Esophagus (tissue), 2 donors: Measurements from ENCODE around the gene ANGPTL2. TPM values are rescaled to one million over a fixed set of nuclear protein-coding genes. Genes with fewer than 3 reads are reported as not detected.

Experiments
- H3K27ac ChIP-seq, 2 donors: one replicate each; pipeline ENCODE4 v1.5.1; 2013; ENCODE audit warnings: low read depth in 2 of 2, mild to moderate bottlenecking in 2 of 2, inconsistent platforms in 1 of 2, low read length in 1 of 2, moderate library complexity in 1 of 2
- H3K27me3 ChIP-seq, 2 donors: one replicate each; pipeline ENCODE4 v1.6.1; 2013; ENCODE audit warnings: low read length in 2 of 2, control low read depth in 1 of 2, mild to moderate bottlenecking in 1 of 2; ENCODE audit not compliant: insufficient read depth in 2 of 2, control insufficient read depth in 1 of 2
- H3K36me3 ChIP-seq, 2 donors: one replicate each; pipeline ENCODE4 v1.6.1; 2013; ENCODE audit warnings: low read length in 1 of 2; ENCODE audit not compliant: control insufficient read depth in 2 of 2, insufficient read depth in 2 of 2
- H3K4me1 ChIP-seq, 2 donors: one replicate each; pipeline ENCODE4 v1.6.1; 2013; ENCODE audit warnings: low read length in 1 of 2; ENCODE audit not compliant: control insufficient read depth in 2 of 2, insufficient read depth in 2 of 2
- H3K4me3 ChIP-seq, 2 donors: one replicate each; pipeline ENCODE4 v1.5.1; 2013; ENCODE audit warnings: low read length in 2 of 2, mild to moderate bottlenecking in 2 of 2, low read depth in 1 of 2, moderate library complexity in 1 of 2
- H3K9me3 ChIP-seq, 2 donors: one replicate each; pipeline ENCODE4 v1.6.1; 2013; ENCODE audit warnings: mild to moderate bottlenecking in 2 of 2, low read depth in 1 of 2, low read length in 1 of 2, moderate library complexity in 1 of 2; ENCODE audit not compliant: control insufficient read depth in 2 of 2, insufficient read depth in 1 of 2
- WGBS, 2 donors: extraction: QIAGEN DNeasy Blood & Tissue Kit; methylation state at CpG; one replicate each; pipeline ENCODE4 v1.1.7; 2013; 5-methylcytosine and 5-hydroxymethylcytosine counted together
- polyA plus RNA-seq, 2 donors: library from polyadenylated mRNA; stranded (reverse); fragments of 200-250 nt; gene quantifications; one replicate each; pipeline ENCODE4 v1.2.3, GENCODE V29; 2013
- donor health status: healthy with polysubstance abuse.
- donor health status: Bipolar disorder and iron deficiency.

The ANGPTL2 gene
- polyA plus RNA-seq, 2 donors: 1.9 to 5.8 TPM

DNA sequence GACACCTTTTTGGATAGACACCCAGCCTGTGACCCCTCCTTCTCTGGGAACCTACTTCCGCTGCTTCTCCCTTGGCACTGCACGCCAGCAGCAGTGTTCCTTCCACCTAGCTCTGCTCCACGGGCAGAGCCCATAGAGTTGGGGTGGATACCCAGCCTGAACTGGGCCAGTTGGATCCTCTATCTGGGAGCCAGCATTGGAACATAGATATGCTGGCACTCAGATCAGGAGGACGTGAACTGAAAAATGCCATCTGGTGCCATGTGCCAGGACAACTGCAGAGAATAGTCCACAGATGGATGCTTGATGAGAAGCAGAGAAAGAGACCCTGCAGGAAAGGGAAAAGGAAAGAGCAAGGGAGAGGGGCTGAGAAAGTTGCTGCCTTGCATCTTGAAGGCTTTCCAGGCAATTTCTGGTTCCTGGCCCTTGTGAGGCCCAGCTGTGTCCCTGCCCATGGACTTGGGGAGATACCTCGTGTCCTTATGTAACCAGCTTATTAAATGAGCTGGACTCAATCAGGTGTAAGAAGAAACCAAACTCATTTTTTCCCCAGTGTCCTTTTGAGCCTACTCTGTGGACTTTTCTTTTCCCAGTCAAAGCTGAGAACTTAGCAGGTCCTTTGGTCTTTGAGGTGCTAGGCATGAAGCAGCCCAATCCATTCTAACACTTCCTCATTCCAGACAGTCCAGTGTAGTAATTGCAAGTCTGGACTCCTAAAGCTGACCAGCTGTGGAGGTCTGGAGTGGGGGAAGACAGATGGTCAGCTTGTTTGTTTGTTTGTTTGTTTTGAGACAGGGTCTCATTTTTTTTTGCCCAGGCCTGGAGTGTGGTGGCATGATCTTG lies 39.1 kb downstream of the ANGPTL2 start:
- Histone ChIP-seq H3K9me3 (peaks cover 0 to 2% of the 10 kb centered on the region in 2 donors), H3K4me3 (no peak overlapping the region), H3K4me1 (peaks cover 0 to 2% of the 10 kb centered on the region in 2 donors), H3K27ac (no peak overlapping the region), H3K27me3 (no peaks in the 10 kb centered on the region), H3K36me3 (no peaks in the 10 kb centered on the region)
- 86 to 88% methylated on average over 5 of the region's 5 CpGs for WGBS, 2 donors

DNA sequence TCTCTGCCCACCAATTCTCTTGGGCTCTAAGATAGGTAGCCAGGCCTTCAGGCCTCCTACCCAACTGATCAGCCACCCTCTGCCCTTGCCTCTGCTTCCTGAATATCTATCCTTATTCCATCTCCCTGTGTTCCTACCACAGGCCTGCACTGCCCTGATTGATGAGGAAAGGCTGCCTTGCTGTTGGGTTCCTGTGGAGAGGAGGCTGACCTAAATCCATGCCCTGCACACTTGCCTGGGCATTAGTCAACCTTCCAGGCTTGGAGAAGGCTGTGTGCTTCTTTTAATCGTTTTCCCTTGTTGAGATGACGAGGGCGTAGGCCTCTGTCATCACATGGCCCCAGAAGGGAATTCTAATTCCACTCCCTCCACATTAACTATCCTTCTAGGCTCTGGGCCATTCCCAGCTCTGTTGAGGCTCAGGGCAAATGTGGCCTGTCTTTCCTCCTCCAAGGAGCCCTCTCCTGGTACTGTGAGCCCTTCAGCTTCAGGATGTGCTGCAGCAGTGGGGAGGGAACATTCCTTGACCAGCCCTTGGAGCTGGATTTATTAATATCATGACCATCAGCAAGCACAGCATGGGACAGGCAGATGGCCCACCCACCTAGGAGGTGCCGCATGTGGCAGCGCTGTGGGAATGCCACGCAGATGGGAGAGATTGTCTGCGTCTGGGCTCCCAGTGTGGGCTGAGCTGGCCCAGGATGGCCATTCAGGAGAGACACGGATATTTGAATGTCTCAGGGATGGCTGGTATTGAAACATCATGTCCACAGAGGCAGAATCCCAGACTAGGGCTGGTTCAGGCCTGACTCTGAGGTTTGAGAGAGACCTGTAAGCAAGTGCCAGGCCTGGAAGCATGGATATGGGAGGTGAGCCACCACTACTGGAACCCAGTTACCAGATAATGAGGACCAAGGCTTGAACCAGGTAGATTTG lies 40.9 kb downstream of the ANGPTL2 start:
- Histone ChIP-seq H3K9me3 (no peaks in the 10 kb centered on the region), H3K4me3 (no peak overlapping the region), H3K4me1 (peaks cover 0 to 2% of the 10 kb centered on the region in 2 donors), H3K27me3 (no peaks in the 10 kb centered on the region), H3K27ac (no peak overlapping the region), H3K36me3 (no peaks in the 10 kb centered on the region)
- 91 to 93% methylated on average over 8 of the region's 8 CpGs for WGBS, 2 donors

DNA sequence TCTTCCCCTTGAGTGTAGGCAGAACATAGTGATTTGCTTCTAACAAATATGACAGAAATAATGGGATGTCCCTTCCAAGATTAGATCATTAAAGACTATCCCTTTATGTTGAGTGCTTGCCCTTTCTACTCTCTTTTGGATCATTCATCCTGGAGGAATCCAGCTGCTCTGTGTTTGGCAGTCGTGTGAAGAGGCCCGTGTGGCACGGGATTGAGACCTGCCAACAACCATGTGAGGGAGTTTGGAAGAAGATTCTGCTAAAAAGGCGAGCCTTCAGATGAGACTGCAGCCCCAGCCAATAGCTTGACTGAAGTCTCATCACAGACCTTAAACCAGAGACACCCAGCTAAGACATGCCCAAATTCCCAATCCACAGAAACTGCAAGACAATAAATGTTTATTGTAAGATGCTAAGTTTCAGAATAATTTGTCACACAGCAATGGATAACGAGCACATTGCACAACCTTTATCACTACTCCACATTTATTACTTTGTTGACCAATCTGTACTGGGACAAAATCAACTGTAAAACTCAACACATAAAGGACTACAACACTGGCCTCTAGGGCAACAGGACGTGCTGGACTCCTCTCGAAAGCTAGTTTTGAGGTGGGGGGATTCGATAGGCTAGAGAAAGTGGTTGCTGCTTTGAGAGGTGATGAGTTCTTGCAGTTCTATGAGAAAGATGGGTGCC lies 42.8 kb downstream of the ANGPTL2 start:
- Histone ChIP-seq H3K27me3 (no peaks in the 10 kb centered on the region), H3K9me3 (no peaks in the 10 kb centered on the region), H3K4me1 (peaks cover 0 to 5% of the 10 kb centered on the region in 2 donors), H3K36me3 (no peaks in the 10 kb centered on the region), H3K27ac (no peak overlapping the region), H3K4me3 (no peak overlapping the region)
- WGBS, 2 donors: 92 to 94% methylated on average over 8 of the region's 8 CpGs

DNA sequence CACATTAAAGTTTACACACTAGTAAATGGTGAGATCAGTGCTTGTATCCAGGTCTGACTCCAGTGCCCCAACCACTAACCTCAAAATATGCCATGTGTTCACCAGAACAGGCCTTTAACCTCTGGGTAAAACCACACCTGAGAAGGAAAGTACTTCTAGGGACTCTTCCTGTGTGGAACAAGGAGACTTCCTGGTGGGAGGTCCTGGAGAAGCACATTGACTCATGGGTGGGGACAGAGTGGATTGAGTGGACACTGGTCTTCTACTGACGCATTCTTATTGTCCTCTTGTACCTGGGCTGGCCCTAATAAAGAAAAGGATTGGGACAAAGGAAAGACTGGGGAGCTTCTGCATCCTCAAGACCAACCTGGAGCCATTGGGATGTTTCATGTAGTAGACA lies 43.4 kb downstream of the ANGPTL2 start:
- H3K9me3 ChIP-seq: no peaks in the 10 kb centered on the region
- no peak overlapping the region for H3K27ac ChIP-seq
- no peak overlapping the region for H3K4me3 ChIP-seq
- peaks cover 0 to 8% of the 10 kb centered on the region in 2 donors for H3K4me1 ChIP-seq
- no peaks in the 10 kb centered on the region for H3K27me3 ChIP-seq
- no peaks in the 10 kb centered on the region for H3K36me3 ChIP-seq
- 93 to 100% methylated on average over 1 of the region's 1 CpG for WGBS, 2 donors

DNA sequence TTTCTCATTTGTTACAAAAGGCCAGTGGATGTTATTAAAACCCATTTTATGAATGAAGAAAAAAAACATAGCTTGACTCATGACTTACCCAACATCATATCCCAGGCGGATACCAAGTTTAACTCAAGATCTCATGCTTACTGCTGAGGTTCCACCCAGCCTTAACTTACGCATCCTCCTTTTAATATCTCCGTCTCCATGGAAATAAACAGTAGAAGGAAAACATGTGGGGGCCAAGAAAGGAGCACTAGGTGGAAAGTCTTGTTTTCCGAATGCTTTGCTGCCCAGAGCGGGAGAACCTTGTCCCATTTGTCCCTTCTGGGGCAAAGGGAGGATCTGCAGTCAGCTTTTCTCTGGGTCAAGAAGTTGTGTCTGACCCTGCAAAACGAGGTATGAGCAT lies 44.1 kb downstream of the ANGPTL2 start:
- Histone ChIP-seq H3K27ac (no peak overlapping the region), H3K4me1 (peaks cover 0 to 7% of the 10 kb centered on the region in 2 donors), H3K9me3 (no peaks in the 10 kb centered on the region), H3K4me3 (no peak overlapping the region), H3K27me3 (no peaks in the 10 kb centered on the region), H3K36me3 (no peaks in the 10 kb centered on the region)
- WGBS, 2 donors: 92 to 93% methylated on average over 6 of the region's 6 CpGs

DNA sequence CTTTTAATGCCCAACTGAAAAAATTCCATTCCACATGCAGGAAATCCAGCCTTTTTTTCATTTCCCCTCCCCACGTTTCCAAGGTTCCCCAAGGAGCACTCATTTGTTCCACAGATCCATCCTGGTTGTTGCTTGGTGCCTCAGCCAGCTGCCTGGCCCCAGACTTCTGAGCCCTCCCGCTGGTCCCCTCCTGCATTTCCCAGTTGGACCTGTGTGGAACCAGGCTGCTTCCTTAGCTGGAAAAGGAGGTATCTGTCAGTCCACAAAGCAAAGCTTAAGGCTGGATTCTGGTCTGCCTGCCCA lies 44.8 kb downstream of the ANGPTL2 start:
- H3K4me1 ChIP-seq: peaks cover 0 to 6% of the 10 kb centered on the region in 2 donors
- H3K27ac ChIP-seq: no peak overlapping the region
- H3K4me3 ChIP-seq: no peak overlapping the region
- H3K9me3 ChIP-seq: no peaks in the 10 kb centered on the region
- H3K36me3 ChIP-seq: no peaks in the 10 kb centered on the region
- no peaks in the 10 kb centered on the region for H3K27me3 ChIP-seq
- 71 to 84% methylated on average over 2 of the region's 2 CpGs for WGBS, 2 donors

DNA sequence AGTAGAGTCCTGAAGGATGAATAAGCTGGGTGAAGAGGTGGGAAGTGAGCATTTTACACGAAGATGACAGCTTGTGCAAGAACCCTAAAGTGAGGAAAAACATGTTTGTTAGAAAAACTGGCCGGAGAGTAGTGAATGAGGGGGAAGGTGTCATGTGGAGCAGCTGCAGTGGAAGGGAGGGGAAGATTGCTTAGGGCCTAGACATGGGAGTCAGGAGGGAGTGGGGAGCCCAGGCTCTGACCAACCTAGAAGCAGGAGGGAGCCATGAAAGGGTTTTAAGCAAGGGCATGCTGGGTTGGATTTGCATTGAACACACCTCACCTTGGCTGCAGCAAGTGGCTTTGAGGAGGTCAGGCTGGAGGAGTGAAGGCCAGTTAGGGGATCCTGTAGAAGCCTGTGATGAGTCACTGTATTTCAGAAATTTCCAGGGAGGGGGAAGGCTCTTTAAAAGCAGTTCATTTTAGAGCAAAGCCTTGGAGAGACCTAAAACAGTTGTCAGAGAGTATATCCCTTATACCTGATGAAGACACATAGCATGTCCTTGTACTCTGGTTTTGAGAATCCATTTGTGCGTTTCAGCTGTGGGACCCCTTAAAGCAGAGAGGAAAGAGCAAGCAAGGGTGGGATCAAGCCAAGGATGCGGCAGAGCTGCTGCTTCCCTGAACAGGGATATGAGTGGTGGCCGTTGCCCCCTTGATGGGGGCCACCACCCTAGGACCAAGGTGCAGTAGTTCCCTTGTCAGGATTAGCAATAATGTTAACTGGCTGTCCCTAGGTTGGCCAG lies 45.4 kb downstream of the ANGPTL2 start:
- 84 to 92% methylated on average over 5 of the region's 5 CpGs for WGBS, 2 donors
- no peak overlapping the region for H3K27ac ChIP-seq

DNA sequence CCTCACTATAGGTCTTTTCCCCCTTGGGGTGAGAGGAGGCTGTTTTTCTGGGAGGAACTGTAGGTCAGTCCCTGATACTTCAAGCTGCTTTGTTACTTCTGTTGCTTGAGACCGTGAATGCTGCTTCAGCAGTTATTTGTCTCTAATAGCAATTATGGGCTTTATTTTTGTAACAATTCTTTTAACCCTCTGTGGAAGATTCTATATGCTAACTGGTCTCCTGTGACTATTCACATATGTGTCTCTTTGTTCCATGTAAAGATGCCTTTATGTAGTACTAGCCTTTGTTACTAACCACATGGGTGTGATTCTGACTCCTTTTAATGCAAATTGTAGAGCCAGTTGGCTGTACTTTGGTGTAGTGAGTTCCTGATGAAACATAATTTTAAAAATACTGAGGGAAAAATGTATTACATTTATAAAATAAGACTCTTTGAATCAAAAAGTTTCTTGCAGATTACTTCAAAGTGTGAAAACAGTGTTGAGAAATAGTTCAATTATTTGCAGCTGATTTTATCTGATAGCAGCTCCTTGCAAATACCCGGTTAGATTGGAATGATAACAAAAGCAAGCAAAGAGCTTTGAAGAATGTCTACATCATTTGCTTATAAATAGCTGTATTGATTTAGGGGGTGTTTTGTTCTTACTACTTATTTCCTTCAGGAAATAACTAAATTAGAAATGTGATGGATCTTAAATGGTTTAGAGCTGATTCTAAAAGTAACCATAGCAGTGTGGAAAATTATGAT lies 46.6 kb downstream of the ANGPTL2 start:
- peaks cover 0 to 6% of the 10 kb centered on the region in 2 donors for H3K4me1 ChIP-seq
- H3K9me3 ChIP-seq: no peaks in the 10 kb centered on the region
- 53 to 56% methylated on average over 2 of the region's 2 CpGs for WGBS, 2 donors
- H3K36me3 ChIP-seq: no peaks in the 10 kb centered on the region
- no peaks in the 10 kb centered on the region for H3K27me3 ChIP-seq
- no peak overlapping the region for H3K27ac ChIP-seq
- H3K4me3 ChIP-seq: no peak overlapping the region

More for the DNA sequence above, 45.4 kb downstream of the ANGPTL2 start:
- peaks cover 0 to 6% of the 10 kb centered on the region in 2 donors for H3K4me1 ChIP-seq
- no peaks in the 10 kb centered on the region for H3K36me3 ChIP-seq
- no peaks in the 10 kb centered on the region for H3K27me3 ChIP-seq
- H3K9me3 ChIP-seq: no peaks in the 10 kb centered on the region
- H3K4me3 ChIP-seq: no peak overlapping the region
